HG02610 (cell line): ENCODE measurements around the gene CA10.

Experiments
- ATAC-seq: cut with Tn5 transposase; IDR thresholded peaks from one replicate; pipeline ENCODE4 v1.9.1; 2021; ENCODE audit warnings: mild to moderate bottlenecking, moderate library complexity; ENCODE audit not compliant: unreplicated experiment

Gene CA10

DNA sequence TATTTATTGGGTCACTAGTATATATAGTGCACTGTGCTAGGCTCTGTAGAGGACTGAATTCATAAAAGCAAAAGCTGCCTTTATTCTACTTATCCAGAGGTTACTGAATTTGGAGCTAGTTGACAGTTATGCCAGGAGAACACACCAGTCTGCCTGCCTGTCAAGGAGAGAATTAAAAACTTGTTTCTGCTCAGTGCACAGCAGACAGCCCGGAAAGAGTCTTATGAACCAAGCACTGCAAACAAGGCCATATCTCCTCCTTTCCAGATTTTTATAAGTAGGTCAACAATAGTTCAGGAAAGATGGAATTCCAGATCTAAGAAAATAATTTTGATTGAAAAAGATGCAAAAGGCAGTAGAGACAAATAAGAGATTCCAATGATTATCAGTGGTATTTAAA is 267.8 kb downstream of the CA10 start:
- no peak for ATAC-seq

- no peak for ATAC-seq
Measured at GRCh38 chr17:51888816-51889215, 269.7 kb downstream of the CA10 start.

- no peak for ATAC-seq
Measured at GRCh38 chr17:51876986-51877385, 281.5 kb downstream of the CA10 start.

- ATAC-seq, result no peak
Measured at GRCh38 chr17:51873302-51873701, 285.2 kb downstream of the CA10 start.

- no peak for ATAC-seq
Measured at GRCh38 chr17:51869387-51869786, 289.1 kb downstream of the CA10 start.

DNA sequence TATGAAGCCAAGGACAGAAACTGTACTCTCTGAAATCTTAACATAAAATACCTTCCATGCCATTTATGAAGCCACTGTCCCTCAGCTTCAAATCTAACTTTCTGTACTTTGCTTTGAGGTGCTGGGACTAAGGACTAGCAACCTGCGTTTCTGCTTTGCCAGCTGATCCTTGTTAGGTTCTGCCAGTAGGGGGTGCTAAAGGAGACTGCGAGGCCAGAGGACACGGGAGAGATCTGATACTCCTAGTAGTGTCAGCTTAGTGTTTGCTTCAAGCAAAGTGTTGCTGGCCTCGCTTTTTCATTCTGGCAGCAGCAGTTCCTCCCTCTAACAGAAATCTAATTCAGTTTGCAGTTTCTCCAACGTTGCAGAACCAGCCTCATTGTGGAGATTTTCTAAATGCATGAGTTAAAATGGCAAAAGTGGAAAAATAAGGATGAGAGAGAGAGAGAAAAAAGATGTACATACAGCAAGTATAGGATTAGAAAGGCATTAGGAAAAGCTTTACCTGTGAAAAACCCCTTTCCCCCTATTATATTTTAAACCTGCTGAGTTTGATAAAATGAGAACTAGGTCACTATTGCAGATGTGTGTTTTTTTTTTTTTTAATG is 297.5 kb downstream of the CA10 start:
- ATAC-seq, result no peak

- no peak for ATAC-seq
Measured at GRCh38 chr17:51857052-51857597, 301.4 kb downstream of the CA10 start.

GRCh38 chr17:51855806-51856205 is 302.7 kb downstream of the CA10 start:
- no peak for ATAC-seq

- ATAC-seq, result no peak
Measured at GRCh38 chr17:51853857-51854256, 304.7 kb downstream of the CA10 start.

- no peak for ATAC-seq
Measured at GRCh38 chr17:51852603-51853002, 305.9 kb downstream of the CA10 start.

DNA sequence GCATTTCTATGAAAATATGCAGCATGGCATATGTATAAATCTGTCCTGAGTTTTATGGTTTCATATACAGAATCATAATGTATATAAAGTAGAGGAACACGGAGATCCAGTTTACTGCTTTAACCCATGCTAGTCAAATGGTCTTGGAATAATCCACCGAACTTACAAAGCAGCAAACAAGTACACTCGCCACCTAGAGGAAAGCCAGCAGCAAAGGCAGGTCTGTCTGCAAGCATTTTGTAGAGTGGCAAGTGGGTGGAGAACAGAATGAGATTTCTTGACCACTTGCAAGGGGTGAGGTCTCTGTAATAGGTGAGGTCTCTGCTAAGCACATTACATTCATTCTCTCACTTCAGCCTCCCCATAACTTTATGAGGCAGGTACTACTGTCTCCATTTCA is 308.3 kb downstream of the CA10 start:
- ATAC-seq, result no peak

DNA sequence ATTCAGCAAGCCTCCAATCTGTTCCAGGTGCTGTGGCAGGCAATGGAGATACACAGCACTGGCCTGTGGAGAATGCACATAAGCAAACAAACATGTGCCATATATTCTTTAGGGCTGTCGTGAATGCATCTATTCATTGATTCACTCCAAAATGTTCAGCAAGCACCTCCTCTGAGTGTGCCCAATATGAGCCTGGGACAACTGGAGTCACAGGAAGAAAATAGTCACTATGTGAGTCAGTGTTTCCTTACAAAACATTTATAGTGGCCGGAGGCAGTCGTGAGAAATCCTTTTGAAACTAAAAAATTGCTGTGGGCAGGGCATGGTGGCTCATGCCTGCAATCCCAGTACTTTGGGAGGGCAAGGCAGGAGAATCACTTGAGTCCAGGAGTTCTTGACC is 310.1 kb downstream of the CA10 start:
- no peak for ATAC-seq

- no peak for ATAC-seq
Measured at GRCh38 chr17:51846566-51846965, 311.9 kb downstream of the CA10 start.

DNA sequence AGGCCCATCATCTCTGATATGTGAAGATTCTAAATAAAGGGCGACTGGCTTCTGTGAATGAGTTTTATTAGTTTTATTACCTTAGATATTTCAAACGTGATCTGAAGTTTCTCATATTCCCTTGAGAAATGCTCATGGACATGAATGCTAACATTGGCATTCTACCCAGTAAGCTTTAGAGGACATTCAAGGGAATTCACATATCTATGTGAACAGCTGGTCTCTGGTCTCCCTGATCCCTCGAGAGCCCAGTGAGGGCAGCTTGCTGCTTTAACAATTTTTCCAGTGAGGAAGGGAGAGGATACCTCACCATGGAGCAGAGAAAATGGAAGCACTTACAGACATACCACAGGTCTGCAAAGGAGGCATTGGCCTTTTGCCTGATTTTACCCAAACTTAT is 312.7 kb downstream of the CA10 start:
- no peak for ATAC-seq

DNA sequence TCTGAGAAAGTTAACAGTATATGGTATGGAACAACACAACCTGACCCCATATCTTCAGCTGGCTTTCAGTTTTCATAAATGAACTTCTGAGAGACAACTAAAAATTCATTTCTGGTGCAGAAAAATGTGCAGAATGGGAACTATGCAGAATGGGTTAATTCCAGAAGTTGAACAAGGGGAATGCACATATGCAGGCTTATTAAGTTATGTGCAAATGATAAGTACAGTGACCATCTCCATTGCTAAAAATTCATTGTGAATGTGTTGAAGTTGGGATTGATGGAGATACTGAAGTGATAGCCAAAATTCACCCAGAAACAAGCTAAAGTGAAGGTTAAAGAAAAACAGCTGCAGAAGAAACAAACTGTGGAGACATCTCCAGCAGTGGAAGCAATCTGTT is 315.8 kb downstream of the CA10 start:
- ATAC-seq, result no peak

GRCh38 chr17:51841669-51842068 is 316.8 kb downstream of the CA10 start:
- no peak for ATAC-seq

DNA sequence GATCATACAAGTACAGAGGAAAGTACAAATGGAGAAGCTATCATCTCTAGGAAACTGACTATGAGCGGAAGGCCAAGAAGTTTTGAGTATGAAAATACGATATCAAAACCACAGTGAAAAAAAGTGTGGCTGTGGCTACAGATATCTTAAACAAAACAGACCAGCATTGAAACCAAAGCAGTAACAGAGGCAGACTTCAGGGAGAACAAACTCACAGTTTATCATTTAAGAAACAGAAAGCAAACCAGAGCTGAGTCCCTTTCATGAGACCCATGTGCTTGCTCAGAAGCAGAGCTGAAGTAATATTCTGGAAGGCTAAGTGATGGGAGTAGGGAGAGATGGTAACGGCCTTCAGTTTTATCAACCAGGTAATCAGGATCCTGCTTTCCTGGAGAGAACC is 317.8 kb downstream of the CA10 start:
- ATAC-seq, result no peak

DNA sequence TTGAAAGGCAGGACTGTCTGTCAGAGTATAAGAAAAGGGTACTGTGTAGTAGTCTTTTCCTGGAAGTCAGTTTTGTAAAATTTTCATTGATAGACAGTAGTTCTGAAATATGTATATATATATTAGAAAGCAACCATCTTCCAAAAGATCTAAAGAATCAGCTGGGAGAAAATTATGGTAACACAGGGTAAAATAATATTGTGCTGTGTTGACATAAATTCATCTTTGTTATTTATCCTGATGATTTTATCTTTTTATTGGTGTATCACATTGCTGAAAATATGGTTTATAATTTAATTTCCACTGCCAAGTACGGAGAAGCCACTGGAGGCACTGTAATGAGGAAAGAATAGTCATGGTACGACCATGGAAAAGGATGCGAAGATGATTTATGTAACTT is 324.9 kb downstream of the CA10 start:
- no peak for ATAC-seq

DNA sequence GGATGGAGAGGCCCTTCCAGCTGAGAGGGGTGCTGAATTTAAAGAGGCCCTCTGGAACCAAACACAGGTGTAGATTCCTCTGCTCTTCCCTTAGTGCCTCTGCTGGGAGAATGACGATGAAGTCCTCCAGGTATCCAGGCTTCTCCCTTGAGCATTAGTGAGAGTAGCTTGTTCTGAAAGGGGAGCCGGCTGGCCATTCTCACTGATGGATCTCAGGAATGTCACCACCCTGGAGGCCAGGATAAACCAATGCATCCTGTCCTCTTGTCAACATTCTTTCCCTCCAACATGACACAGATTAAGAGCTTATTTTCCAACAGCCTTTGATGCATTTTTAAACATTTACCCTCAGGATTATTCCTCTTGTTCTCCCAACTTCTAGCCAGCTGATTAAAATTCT is 325.5 kb downstream of the CA10 start:
- no peak for ATAC-seq

- ATAC-seq, result no peak
Measured at GRCh38 chr17:51830886-51831285, 327.6 kb downstream of the CA10 start.

DNA sequence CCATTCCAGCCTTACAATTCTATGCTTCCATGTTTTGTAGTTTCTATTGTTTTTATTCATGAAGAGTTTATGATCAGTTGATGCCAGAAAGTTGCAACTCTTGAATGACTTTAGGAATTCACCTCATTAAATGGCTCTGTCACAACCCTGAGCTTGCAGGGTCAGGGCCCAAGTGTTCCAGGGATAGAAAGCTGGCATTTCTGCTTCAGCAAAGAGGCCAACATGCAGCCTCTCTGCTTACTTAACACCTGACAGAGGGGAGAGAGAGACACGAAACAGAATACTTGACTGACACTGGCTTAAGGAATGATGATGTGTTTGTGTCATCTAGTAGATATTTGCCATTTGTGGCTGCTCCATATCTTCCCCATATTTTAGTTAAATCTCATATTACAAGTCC is 328.1 kb downstream of the CA10 start:
- ATAC-seq, result no peak

DNA sequence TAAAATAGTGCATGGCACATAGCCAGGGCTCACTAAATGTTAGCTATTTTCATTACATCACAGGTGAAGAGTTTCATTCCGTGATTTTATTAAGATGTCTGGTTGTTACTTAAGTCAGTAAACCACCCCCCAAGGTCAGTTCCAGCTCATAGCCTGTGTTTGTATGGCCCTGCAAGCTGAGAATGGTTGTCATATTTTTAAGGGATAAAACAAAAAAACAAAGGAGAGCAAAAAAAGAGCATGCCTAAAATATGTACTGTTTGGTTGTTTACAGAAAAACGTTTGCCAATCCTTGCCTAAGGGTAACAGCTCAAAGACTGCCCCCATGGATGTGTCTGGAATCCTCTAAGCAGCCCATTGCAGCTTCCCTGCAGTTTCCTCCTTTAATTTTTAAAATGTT is 329.6 kb downstream of the CA10 start:
- no peak for ATAC-seq

- ATAC-seq, result no peak
Measured at GRCh38 chr17:51827140-51827539, 331.4 kb downstream of the CA10 start.
